HG03039 (cell line): ENCODE results near the gene AKT2.
A peak's percentile ranks its signal among the peaks of the same experiment; 100 is the strongest.

Experiments
- ATAC-seq: cut with Tn5 transposase; IDR thresholded peaks from one replicate; pipeline ENCODE4 v1.9.1; 2021; ENCODE audit warnings: mild to moderate bottlenecking, moderate library complexity; ENCODE audit not compliant: unreplicated experiment

Gene AKT2

GRCh38 chr19:40192758-40193586, 92.2 kb downstream of the AKT2 start:
- no peak for ATAC-seq

DNA sequence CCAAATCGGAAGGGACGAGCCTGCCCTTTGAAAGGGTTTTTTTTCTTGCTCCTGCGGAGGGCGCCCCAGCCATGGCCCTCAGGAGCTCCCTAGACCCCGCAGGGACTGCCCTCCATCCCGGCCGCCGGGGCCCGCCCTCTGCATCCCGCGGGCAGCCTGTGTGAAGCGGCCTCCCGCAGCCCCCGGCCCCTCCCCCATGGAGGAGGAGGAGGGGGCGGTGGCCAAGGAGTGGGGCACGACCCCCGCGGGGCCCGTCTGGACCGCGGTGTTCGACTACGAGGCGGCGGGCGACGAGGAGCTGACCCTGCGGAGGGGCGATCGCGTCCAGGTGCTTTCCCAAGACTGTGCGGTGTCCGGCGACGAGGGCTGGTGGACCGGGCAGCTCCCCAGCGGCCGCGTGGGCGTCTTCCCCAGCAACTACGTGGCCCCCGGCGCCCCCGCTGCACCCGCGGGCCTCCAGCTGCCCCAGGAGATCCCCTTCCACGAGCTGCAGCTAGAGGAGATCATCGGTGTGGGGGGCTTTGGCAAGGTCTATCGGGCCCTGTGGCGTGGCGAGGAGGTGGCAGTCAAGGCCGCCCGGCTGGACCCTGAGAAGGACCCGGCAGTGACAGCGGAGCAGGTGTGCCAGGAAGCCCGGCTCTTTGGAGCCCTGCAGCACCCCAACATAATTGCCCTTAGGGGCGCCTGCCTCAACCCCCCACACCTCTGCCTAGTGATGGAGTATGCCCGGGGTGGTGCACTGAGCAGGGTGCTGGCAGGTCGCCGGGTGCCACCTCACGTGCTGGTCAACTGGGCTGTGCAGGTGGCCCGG, 93.1 kb downstream of the AKT2 start:
- peak; percentile 10 for ATAC-seq

GRCh38 chr19:40190891-40191835, 94.0 kb downstream of the AKT2 start, which contains the start of gene MAP3K10:
MAP3K10 (plus strand) TSS chr19:40191426; CDS start chr19:40192032, 606 bp downstream.
- ATAC-seq: peak; percentile 66

DNA sequence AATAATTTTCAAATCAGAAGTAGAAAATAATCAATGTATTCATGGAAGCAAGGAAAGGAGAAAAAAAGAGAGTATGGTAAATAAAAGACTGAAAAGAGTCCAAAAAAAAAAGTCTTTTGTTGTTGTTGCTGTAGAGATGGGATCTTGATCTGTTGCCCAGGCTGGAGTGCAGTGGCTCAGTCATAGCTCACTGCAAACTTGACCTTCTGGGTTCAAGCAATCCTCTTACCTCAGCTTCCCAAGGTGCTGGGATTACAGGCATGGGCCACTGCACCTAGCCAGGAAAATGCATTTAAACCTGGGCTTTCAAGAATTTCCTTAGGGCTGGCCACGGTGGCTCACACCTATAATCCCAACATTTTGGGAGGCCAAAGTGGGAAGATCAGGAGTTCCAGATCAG, 100.9 kb downstream of the AKT2 start:
- no peak for ATAC-seq
